Upper lobe of right lung (tissue), 1 donor: ENCODE measurements around the gene GGCX. TPM values are rescaled to one million over a fixed set of nuclear protein-coding genes. Genes with fewer than 3 reads are reported as not detected.

Source experiments
- ATAC-seq: fragments of 200-7000 bp; cut with Tn5 transposase; one replicate; pipeline ENCODE4 v1.9.1; 2020; ENCODE audit warnings: mild to moderate bottlenecking, moderate library complexity
- DNase-seq: peaks from one replicate; pipeline ENCODE4 v3.0.0-alpha.2; 2020
- H3K27ac ChIP-seq: fragments of 200-600 bp; one replicate; pipeline ENCODE4 v1.8.0; 2022
- H3K27me3 ChIP-seq: fragments of 200-600 bp; one replicate; pipeline ENCODE4 v1.8.0; 2022; ENCODE audit warnings: mild to moderate bottlenecking
- H3K36me3 ChIP-seq: fragments of 200-600 bp; one replicate; pipeline ENCODE4 v1.8.0; 2022
- H3K4me1 ChIP-seq: fragments of 200-600 bp; one replicate; pipeline ENCODE4 v1.8.0; 2022
- H3K4me3 ChIP-seq: fragments of 200-600 bp; one replicate; pipeline ENCODE4 v1.8.0; 2022; ENCODE audit warnings: mild to moderate bottlenecking
- H3K9me3 ChIP-seq: fragments of 200-600 bp; one replicate; pipeline ENCODE4 v1.8.0; 2022
- CTCF ChIP-seq: fragments of 200-600 bp; IDR thresholded peaks from one replicate; pipeline ENCODE4 v1.8.0; 2022; ENCODE audit warnings: antibody characterized with exemption
- intact Hi-C: fragments of 100-400 bp; cut with DNase I; formaldehyde crosslinking; loops from one replicate; pipeline ENCODE4 v1.11.0; 2022
- total RNA-seq: library from RNA; stranded (reverse); fragmentation: NEBNext Ultra II Directional; extraction: Animal tissue kit (Norgen Biotek cat#: 25700); gene quantifications from one replicate; pipeline ENCODE4 v1.2.1, GENCODE V29; 2021
- donor health status: DM: no; HTN: yes; CAD: no; lungs with severe emphysema.

GGCX gene
- total RNA-seq, 1 donor from 2014 or later: 73.2 TPM

GRCh38 chr2:85549826-85550225, 11.5 kb downstream of the GGCX start:
- H3K9me3 ChIP-seq: no peaks in the 10 kb centered on the region
- no peaks in the 10 kb centered on the region for H3K27me3 ChIP-seq
- peaks cover 5% of the 10 kb centered on the region for H3K4me1 ChIP-seq
- DNase-seq (no peak), ATAC-seq (no peak)
- H3K36me3 ChIP-seq: peaks cover 97% of the 10 kb centered on the region
- no peak overlapping the region for H3K27ac ChIP-seq
- intact Hi-C loops: no loop called here
- TF ChIP-seq CTCF: no peak
- H3K4me3 ChIP-seq: no peak overlapping the region

GRCh38 chr2:85549095-85549494, 12.2 kb downstream of the GGCX start:
- Histone ChIP-seq H3K4me1 (peaks cover 5% of the 10 kb centered on the region), H3K4me3 (no peak overlapping the region), H3K27ac (peak overlapping the region; percentile 20), H3K36me3 (peaks cover 97% of the 10 kb centered on the region), H3K9me3 (no peaks in the 10 kb centered on the region), H3K27me3 (no peaks in the 10 kb centered on the region)
- TF ChIP-seq CTCF: no peak
- ATAC-seq (no peak), DNase-seq (no peak)
- intact Hi-C loops: no loop called here

GRCh38 chr2:85548608-85548900, 12.7 kb downstream of the GGCX start:
- no peak for TF ChIP-seq CTCF
- DNase-seq (no peak), ATAC-seq (no peak)
- H3K9me3 ChIP-seq: no peaks in the 10 kb centered on the region
- peaks cover 5% of the 10 kb centered on the region for H3K4me1 ChIP-seq
- no peak overlapping the region for H3K4me3 ChIP-seq
- no peak overlapping the region for H3K27ac ChIP-seq
- intact Hi-C loops: no loop called here
- H3K36me3 ChIP-seq: peaks cover 97% of the 10 kb centered on the region
- no peaks in the 10 kb centered on the region for H3K27me3 ChIP-seq

- intact Hi-C loops: loop anchor here (2.0 kb wide), 1 partner anchor 127 kb away; no protein-coding TSS in a partner anchor
- Histone ChIP-seq H3K27ac (no peak overlapping the region), H3K36me3 (peaks cover 97% of the 10 kb centered on the region)
Observed at GRCh38 chr2:85547859-85548607, 13.3 kb downstream of the GGCX start.

GRCh38 chr2:85547089-85547858, 14.0 kb downstream of the GGCX start:
- Histone ChIP-seq H3K4me1 (peaks cover 13% of the 10 kb centered on the region), H3K36me3 (peaks cover 97% of the 10 kb centered on the region), H3K4me3 (no peak overlapping the region), H3K27ac (no peak overlapping the region), H3K9me3 (no peaks in the 10 kb centered on the region), H3K27me3 (no peaks in the 10 kb centered on the region)
- TF ChIP-seq CTCF: no peak
- DNase-seq (no peak), ATAC-seq (no peak)
- intact Hi-C loops: loop anchor here (2.0 kb wide), 1 partner anchor 126 kb away; no protein-coding TSS in a partner anchor

More at GRCh38 chr2:85547859-85548607, 13.3 kb downstream of the GGCX start:
- no peaks in the 10 kb centered on the region for H3K27me3 ChIP-seq
- no peaks in the 10 kb centered on the region for H3K9me3 ChIP-seq
- H3K4me3 ChIP-seq: no peak overlapping the region
- TF ChIP-seq CTCF: no peak
- H3K4me1 ChIP-seq: peaks cover 8% of the 10 kb centered on the region
- ATAC-seq: no peak
- DNase-seq: no peak
